CD14-positive monocyte (primary cell): ENCODE data around the gene CNOT4. TPM values are rescaled to one million over a fixed set of nuclear protein-coding genes. Genes with fewer than 3 reads are reported as not detected.

Source experiments
- DNase-seq, 3 donors: peaks; one replicate each; pipeline ENCODE4 v3.0.0-alpha.2; 2011 to 2022
- H2AFZ ChIP-seq: 2 replicates; pipeline ENCODE4 v1.6.0; 2012; ENCODE audit warnings: mild to moderate bottlenecking, low read depth, low read length, inconsistent platforms; ENCODE audit not compliant: insufficient read depth, poor library complexity, severe bottlenecking
- H3K27ac ChIP-seq, 2 donors: 1 replicate in 1 of 2; 2 replicates in 1 of 2; pipeline ENCODE4 v1.5.1; 2012 to 2013; ENCODE audit warnings: low read length in 2 of 2, control low read depth in 1 of 2, inconsistent platforms in 1 of 2, low read depth in 1 of 2, mild to moderate bottlenecking in 1 of 2
- H3K27me3 ChIP-seq, 2 donors: one replicate each; pipeline versions ENCODE4 v1.6.0 to v1.6.1; 2011 to 2013; ENCODE audit warnings: low read length in 2 of 2; ENCODE audit not compliant: control insufficient read depth in 2 of 2, insufficient read depth in 2 of 2
- H3K36me3 ChIP-seq, 2 donors: replicated peaks in 1 of 2; 1 replicate in 1 of 2; 2 replicates in 1 of 2; pipeline versions ENCODE4 v1.5.1 to v1.6.1; 2012 to 2013; ENCODE audit warnings: low read length in 2 of 2, control low read depth in 1 of 2, inconsistent platforms in 1 of 2, mild to moderate bottlenecking in 1 of 2; ENCODE audit not compliant: insufficient read depth in 2 of 2, control insufficient read depth in 1 of 2
- H3K4me1 ChIP-seq, 2 donors: 1 replicate in 1 of 2; 2 replicates in 1 of 2; pipeline versions ENCODE4 v1.5.1 to v1.6.1; 2012 to 2013; ENCODE audit warnings: low read length in 2 of 2, control low read depth in 1 of 2, inconsistent platforms in 1 of 2, mild to moderate bottlenecking in 1 of 2, moderate library complexity in 1 of 2; ENCODE audit not compliant: insufficient read depth in 2 of 2, control insufficient read depth in 1 of 2
- H3K4me2 ChIP-seq: replicated peaks from 2 replicates; pipeline ENCODE3; 2012; ENCODE audit warnings: low read length, moderate library complexity, mild to moderate bottlenecking; ENCODE audit not compliant: poor library complexity, severe bottlenecking; ENCODE audit errors: extremely low read depth
- H3K4me3 ChIP-seq, 3 experiments: fragments of 200-600 bp in 1 of 3; sonication (generic) in 1 of 3; replicated peaks in 1 of 3; 1 replicate in 2 of 3; 2 replicates in 1 of 3; pipeline ENCODE4 v1.5.1; 2011 to 2013; ENCODE audit warnings: low read length in 3 of 3, mild to moderate bottlenecking in 3 of 3, control low read depth in 2 of 3, low read depth in 2 of 3, inconsistent platforms in 1 of 3, moderate library complexity in 1 of 3
- H3K79me2 ChIP-seq: 2 replicates; pipeline ENCODE4 v1.6.0; 2012; ENCODE audit warnings: mild to moderate bottlenecking, control low read depth, inconsistent platforms, low read length, moderate library complexity; ENCODE audit not compliant: insufficient read depth
- H3K9ac ChIP-seq: 2 replicates; pipeline ENCODE4 v1.6.0; 2017; ENCODE audit warnings: low read length, mild to moderate bottlenecking; ENCODE audit not compliant: insufficient read depth, poor library complexity, severe bottlenecking
- H3K9me3 ChIP-seq, 2 donors: replicated peaks in 1 of 2; 1 replicate in 1 of 2; 2 replicates in 1 of 2; pipeline versions ENCODE4 v1.5.1 to v1.6.1; 2012 to 2013; ENCODE audit warnings: low read length in 2 of 2, control low read depth in 1 of 2; ENCODE audit not compliant: control insufficient read depth in 1 of 2, insufficient read depth in 1 of 2
- H4K20me1 ChIP-seq: 2 replicates; pipeline ENCODE4 v1.6.0; 2012; ENCODE audit warnings: mild to moderate bottlenecking, low read length, control low read depth, moderate library complexity; ENCODE audit not compliant: insufficient read depth
- H3K27ac Mint-ChIP-seq, 7 donors: one replicate each; pipeline ENCODE4 v1.8.0; 2020; ENCODE audit warnings: mild to moderate bottlenecking in 7 of 7, mixed read lengths in 7 of 7, moderate library complexity in 6 of 7, inconsistent platforms in 2 of 7
- H3K27me3 Mint-ChIP-seq, 3 donors: one replicate each; pipeline ENCODE4 v1.8.0; 2021 to 2022; ENCODE audit warnings: low read depth in 3 of 3, mild to moderate bottlenecking in 3 of 3, mixed read lengths in 3 of 3, moderate library complexity in 3 of 3, inconsistent platforms in 1 of 3
- H3K36me3 Mint-ChIP-seq, 2 donors: one replicate each; pipeline ENCODE4 v1.8.0; 2020; ENCODE audit warnings: mixed read lengths in 2 of 2, inconsistent platforms in 1 of 2, mild to moderate bottlenecking in 1 of 2
- H3K4me1 Mint-ChIP-seq: one replicate; pipeline ENCODE4 v1.8.0; 2020; ENCODE audit warnings: mild to moderate bottlenecking, mixed read lengths
- H3K4me3 Mint-ChIP-seq, 2 donors: one replicate each; pipeline ENCODE4 v1.8.0; 2020; ENCODE audit warnings: mild to moderate bottlenecking in 2 of 2, mixed read lengths in 2 of 2, moderate library complexity in 1 of 2
- H3K9me3 Mint-ChIP-seq, 7 donors: one replicate each; pipeline ENCODE4 v1.8.0; 2020 to 2022; ENCODE audit warnings: mixed read lengths in 7 of 7, mild to moderate bottlenecking in 6 of 7, moderate library complexity in 6 of 7, inconsistent platforms in 2 of 7
- WGBS: methylation state at CpG from one replicate; pipeline ENCODE4 v1.1.5; 2013; ENCODE audit warnings: missing lambda C conversion rate; ENCODE audit not compliant: insufficient coverage; 5-methylcytosine and 5-hydroxymethylcytosine counted together
- intact Hi-C, 2 donors: fragments of 100-400 bp; cut with micrococcal nuclease; formaldehyde crosslinking; loops; one replicate each; pipeline versions ENCODE4 v1.15.0 to v1.15.1; 2023
- polyA plus RNA-seq, 3 donors: library from polyadenylated mRNA; depleted of rRNA in 1 of 3; unstranded in 2 of 3; stranded (reverse) in 1 of 3; fragments of 300-500 nt in 2 of 3; fragments of >200 nt in 1 of 3; fragmentation: Illumina TruSeq in 2 of 3; gene quantifications; 1 replicate in 2 of 3; 2 replicates in 1 of 3; pipeline ENCODE4 v1.2.3, GENCODE V29; 2012 to 2021
- TF ChIP-seq, protein P1 (sequence below): fragments of 200-600 bp; IDR thresholded peaks from one replicate; pipeline ENCODE4 v1.8.0; 2022; ENCODE audit warnings: antibody characterized with exemption, mild to moderate bottlenecking

CNOT4 gene
- polyA plus RNA-seq, 3 donors = 4.3 to 7.9 (median 6.3) TPM

DNA sequence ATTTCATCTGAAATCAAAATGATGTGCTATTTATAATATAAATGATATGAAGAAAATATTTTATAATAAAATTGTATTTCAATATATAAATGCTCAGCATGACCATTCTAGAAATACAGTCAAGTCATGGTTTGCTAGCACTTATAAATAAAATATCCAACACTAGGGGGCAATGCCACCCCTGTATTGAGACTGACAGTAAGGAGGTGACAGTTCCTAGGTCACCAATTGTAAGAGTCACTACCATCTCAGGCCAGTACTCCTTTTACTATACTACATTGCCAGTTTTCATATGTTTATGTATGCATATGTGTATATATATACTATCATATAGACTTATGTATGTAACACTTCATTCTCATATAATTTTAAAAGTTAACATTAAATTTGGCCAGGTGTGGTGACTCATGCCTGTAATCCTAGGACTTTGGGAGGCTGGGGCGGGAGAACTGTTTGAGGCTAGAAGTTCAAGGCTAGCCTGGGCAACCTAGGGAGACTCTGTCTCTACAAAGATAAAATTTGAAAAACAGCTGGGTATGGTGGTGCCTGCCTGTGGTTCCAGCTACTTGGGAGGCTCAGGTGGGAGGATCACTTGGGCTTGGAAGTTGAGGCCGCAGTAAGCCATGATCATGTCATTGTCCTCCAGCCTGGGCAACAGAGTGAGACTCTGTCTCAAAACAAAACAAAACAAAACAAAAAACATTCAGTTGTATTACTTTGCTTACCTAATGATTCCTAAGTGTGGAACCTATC, 2.4 kb upstream of the CNOT4 start:
- Histone ChIP-seq H3K9ac (no peak overlapping the region), H4K20me1 (peaks cover 13% of the 10 kb centered on the region), H3K79me2 (peaks cover 26% of the 10 kb centered on the region), H3K4me2 (no peak overlapping the region), H3K4me3 (no peak overlapping the region), H3K9me3 (no peaks in the 10 kb centered on the region), H2AFZ (no peak overlapping the region), H3K27ac (no peak overlapping the region), H3K36me3 (no peaks in the 10 kb centered on the region), H3K4me1 (peaks cover 21 to 30% of the 10 kb centered on the region in 2 donors), H3K27me3 (no peaks in the 10 kb centered on the region)
- Mint-ChIP-seq H3K27me3 (peaks cover 0 to 2% (median 0%) of the 10 kb centered on the region in 3 donors), H3K4me3 (no peak overlapping the region), H3K27ac (no peak overlapping the region), H3K36me3 (no peaks in the 10 kb centered on the region), H3K9me3 (no peaks in the 10 kb centered on the region), H3K4me1 (peaks cover 3% of the 10 kb centered on the region)
- peak; percentile 72 to 85 (median 79) for DNase-seq
- intact Hi-C loops = loop anchor here in 1 of 2 donors (10.0 kb wide), 1 partner anchor 152 kb away; the partner anchor contains the start of gene STMP1
- TF ChIP-seq, protein P1, sequence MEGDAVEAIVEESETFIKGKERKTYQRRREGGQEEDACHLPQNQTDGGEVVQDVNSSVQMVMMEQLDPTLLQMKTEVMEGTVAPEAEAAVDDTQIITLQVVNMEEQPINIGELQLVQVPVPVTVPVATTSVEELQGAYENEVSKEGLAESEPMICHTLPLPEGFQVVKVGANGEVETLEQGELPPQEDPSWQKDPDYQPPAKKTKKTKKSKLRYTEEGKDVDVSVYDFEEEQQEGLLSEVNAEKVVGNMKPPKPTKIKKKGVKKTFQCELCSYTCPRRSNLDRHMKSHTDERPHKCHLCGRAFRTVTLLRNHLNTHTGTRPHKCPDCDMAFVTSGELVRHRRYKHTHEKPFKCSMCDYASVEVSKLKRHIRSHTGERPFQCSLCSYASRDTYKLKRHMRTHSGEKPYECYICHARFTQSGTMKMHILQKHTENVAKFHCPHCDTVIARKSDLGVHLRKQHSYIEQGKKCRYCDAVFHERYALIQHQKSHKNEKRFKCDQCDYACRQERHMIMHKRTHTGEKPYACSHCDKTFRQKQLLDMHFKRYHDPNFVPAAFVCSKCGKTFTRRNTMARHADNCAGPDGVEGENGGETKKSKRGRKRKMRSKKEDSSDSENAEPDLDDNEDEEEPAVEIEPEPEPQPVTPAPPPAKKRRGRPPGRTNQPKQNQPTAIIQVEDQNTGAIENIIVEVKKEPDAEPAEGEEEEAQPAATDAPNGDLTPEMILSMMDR = peak; percentile 76
- WGBS = 100% methylated on average over 1 of the region's 2 CpGs

DNA sequence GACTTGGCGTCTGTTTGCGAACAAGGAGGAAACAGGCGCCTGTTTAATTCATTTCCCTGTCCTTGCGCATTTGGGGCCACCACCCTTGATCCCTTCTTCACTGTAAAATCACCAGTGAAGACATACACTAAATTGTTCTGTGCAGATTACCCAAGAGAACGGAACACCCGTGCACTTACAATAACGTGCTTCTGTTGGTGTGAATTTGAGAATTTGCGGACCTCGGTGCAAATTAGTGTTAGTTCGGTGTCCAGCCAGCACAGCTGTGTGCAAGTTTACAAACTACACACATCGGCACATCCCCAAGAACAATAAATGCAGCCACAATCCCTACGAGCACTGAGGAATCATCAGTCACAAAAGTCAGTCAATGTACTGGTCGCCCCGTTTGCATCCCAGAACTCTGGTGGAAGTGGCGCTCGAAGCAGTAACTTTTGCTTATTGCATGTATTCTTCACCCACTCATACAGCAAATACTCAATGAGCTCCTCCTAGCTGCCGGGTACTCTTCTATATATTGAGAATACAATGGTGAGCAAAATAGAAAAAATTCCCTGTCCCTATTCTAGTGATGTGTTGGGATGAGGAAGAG, 786 bp upstream of the CNOT4 start:
- no peaks in the 10 kb centered on the region for H3K36me3 Mint-ChIP-seq
- peaks cover 42% of the 10 kb centered on the region for H3K79me2 ChIP-seq
- H3K4me1 ChIP-seq = peaks cover 21 to 31% of the 10 kb centered on the region in 2 donors
- H4K20me1 ChIP-seq = peaks cover 29% of the 10 kb centered on the region
- no peaks in the 10 kb centered on the region for H3K36me3 ChIP-seq
- peak overlapping the region; percentile 98 for H3K9ac ChIP-seq
- H3K9me3 Mint-ChIP-seq = no peaks in the 10 kb centered on the region
- peak overlapping the region; percentile 82 to 99 (median 87) for H3K4me3 ChIP-seq
- DNase-seq = no peak
- H3K9me3 ChIP-seq = no peaks in the 10 kb centered on the region
- H3K4me2 ChIP-seq = peak overlapping the region; percentile 100
- no peaks in the 10 kb centered on the region for H3K27me3 ChIP-seq
- peak overlapping the region; percentile 95 for H2AFZ ChIP-seq
- intact Hi-C loops = loop anchor here (2.0 to 10.0 kb wide), 3 partner anchors 46 to 154 kb away; partner anchors contain the start of genes NUP205 (in 1 of the 2) and STMP1 (in 1 of the 2)
- peaks cover 9% of the 10 kb centered on the region for H3K4me1 Mint-ChIP-seq
- H3K4me3 Mint-ChIP-seq = no peak overlapping the region
- peaks cover 0 to 2% (median 0%) of the 10 kb centered on the region in 3 donors for H3K27me3 Mint-ChIP-seq
- no peak overlapping the region for H3K27ac Mint-ChIP-seq
- H3K27ac ChIP-seq = peak overlapping the region; percentile 33 to 98
- TF ChIP-seq, protein P1 = no peak
- WGBS = under 1% methylated on average over 8 of the region's 17 CpGs
